HepG2 (cell line): ENCODE measurements around the gene LTC4S. TPM values are rescaled to one million over a fixed set of nuclear protein-coding genes. Genes with fewer than 3 reads are reported as not detected.

Experiments used
- ATF7-NPFF ChIP-seq: sonication (generic); formaldehyde crosslinking; IDR thresholded peaks from 2 replicates; pipeline ENCODE4 v1.8.1; 2023; ENCODE audit warnings: mild to moderate bottlenecking, low read depth, missing genetic modification reagents, moderate library complexity
- ELF3 ChIP-seq: IDR thresholded peaks from 2 replicates; pipeline ENCODE4 v1.6.1; 2016; ENCODE audit warnings: missing genetic modification reagents, missing compliant biosample characterization
- FOXA3 ChIP-seq: IDR thresholded peaks from 2 replicates; pipeline ENCODE4 v1.6.1; 2016; ENCODE audit warnings: missing genetic modification reagents, missing compliant biosample characterization
- HCFC1 ChIP-seq: fragments of 150-350 bp; IDR thresholded peaks from 2 replicates; pipeline ENCODE4 v1.6.1; 2014; ENCODE audit warnings: low read depth, low read length
- HNF4A ChIP-seq: sonication (generic); formaldehyde crosslinking; IDR thresholded peaks from 2 replicates; pipeline ENCODE4 v1.4.0; 2020; ENCODE audit warnings: missing genetic modification reagents
- HOXA3 ChIP-seq: sonication (generic); formaldehyde crosslinking; IDR thresholded peaks from 2 replicates; pipeline ENCODE4 v1.5.0; 2020; ENCODE audit warnings: missing genetic modification reagents
- KLF12 ChIP-seq: sonication (generic); formaldehyde crosslinking; IDR thresholded peaks from 2 replicates; pipeline ENCODE4 v1.4.0; 2020; ENCODE audit warnings: missing genetic modification reagents, borderline replicate concordance
- NFKBIZ ChIP-seq: IDR thresholded peaks from 2 replicates; pipeline ENCODE4 v1.6.1; 2018; ENCODE audit warnings: missing genetic modification reagents, missing compliant biosample characterization
- PHF5A ChIP-seq: IDR thresholded peaks from one replicate; pipeline ENCODE4 v1.6.1; 2018; ENCODE audit warnings: low read depth, missing genetic modification reagents; ENCODE audit not compliant: unreplicated experiment
- SIX1 ChIP-seq: sonication (generic); formaldehyde crosslinking; IDR thresholded peaks from 2 replicates; pipeline ENCODE4 v1.4.0; 2020; ENCODE audit warnings: missing genetic modification reagents, borderline replicate concordance
- SMARCC2 ChIP-seq: fragments of 450-650 bp; IDR thresholded peaks from 2 replicates; pipeline ENCODE4 v1.6.1; 2017; ENCODE audit warnings: antibody characterized with exemption, mild to moderate bottlenecking
- SOX5 ChIP-seq: IDR thresholded peaks from 2 replicates; pipeline ENCODE4 v1.6.1; 2016; ENCODE audit warnings: borderline replicate concordance
- TBX3 ChIP-seq: fragments of 450-650 bp; IDR thresholded peaks from 2 replicates; pipeline ENCODE4 v1.6.1; 2017; ENCODE audit warnings: antibody characterized with exemption, mild to moderate bottlenecking, inconsistent platforms, borderline replicate concordance
- TEAD3 ChIP-seq: optimal IDR thresholded peaks from 2 replicates; pipeline ENCODE3; 2016; ENCODE audit warnings: borderline replicate concordance
- TGIF2 ChIP-seq: IDR thresholded peaks from 2 replicates; pipeline ENCODE4 v1.6.1; 2016; ENCODE audit warnings: control low read depth, missing compliant biosample characterization
- XRCC5 ChIP-seq: fragments of 200-400 bp; formaldehyde crosslinking; optimal IDR thresholded peaks from 2 replicates; pipeline ENCODE3; 2017; ENCODE audit warnings: mild to moderate bottlenecking, low read length
- ZNF136 ChIP-seq: sonication (generic); formaldehyde crosslinking; IDR thresholded peaks from 2 replicates; pipeline ENCODE4 v1.8.1; 2022; ENCODE audit warnings: low read depth, mild to moderate bottlenecking, moderate library complexity, missing genetic modification reagents
- ZNF143 ChIP-seq: sonication (generic); formaldehyde crosslinking; IDR thresholded peaks from 2 replicates; pipeline ENCODE4 v1.4.0; 2020; ENCODE audit warnings: missing genetic modification reagents
- ZNF17 ChIP-seq: sonication (generic); formaldehyde crosslinking; IDR thresholded peaks from 2 replicates; pipeline ENCODE4 v1.5.0; 2020; ENCODE audit warnings: mild to moderate bottlenecking, missing genetic modification reagents
- ZNF230 ChIP-seq: sonication (generic); formaldehyde crosslinking; IDR thresholded peaks from 2 replicates; pipeline ENCODE4 v1.4.0; 2020; ENCODE audit warnings: mild to moderate bottlenecking, missing genetic modification reagents
- ZNF607 ChIP-seq: sonication (generic); formaldehyde crosslinking; IDR thresholded peaks from 2 replicates; pipeline ENCODE4 v1.5.1; 2020; ENCODE audit warnings: missing genetic modification reagents, mild to moderate bottlenecking, borderline replicate concordance
- ZNF614 ChIP-seq: IDR thresholded peaks from 2 replicates; pipeline ENCODE4 v1.6.1; 2018; ENCODE audit warnings: missing biosample characterization, missing genetic modification reagents, inconsistent platforms, borderline replicate concordance
- ZNF660 ChIP-seq: sonication (generic); formaldehyde crosslinking; IDR thresholded peaks from 2 replicates; pipeline ENCODE4 v1.5.1; 2020; ENCODE audit warnings: mild to moderate bottlenecking, low read depth, missing genetic modification reagents, borderline replicate concordance
- ZNF772 ChIP-seq: sonication (generic); formaldehyde crosslinking; IDR thresholded peaks from 2 replicates; pipeline ENCODE4 v1.5.0; 2020; ENCODE audit warnings: mild to moderate bottlenecking, missing genetic modification reagents
- ZNF83 ChIP-seq: sonication (generic); formaldehyde crosslinking; IDR thresholded peaks from 2 replicates; pipeline ENCODE4 v1.4.0; 2020; ENCODE audit warnings: missing genetic modification reagents, mild to moderate bottlenecking, borderline replicate concordance
- polyA plus RNA-seq, 8 experiments: library from polyadenylated mRNA; depleted of rRNA in 3 of 8; stranded (reverse) in 7 of 8; unstranded in 1 of 8; fragments of >200 nt; fragmentation: Illumina TruSeq in 4 of 8; extraction: Trizol in 4 of 8; gene quantifications; 2 replicates each; pipeline versions ENCODE4 v1.2.1 to v1.2.3, GENCODE V29; 2011 to 2016; ENCODE audit warnings: low read depth in 4 of 8, missing spikeins in 1 of 8, mixed read lengths in 1 of 8; ENCODE audit not compliant: insufficient read depth in 1 of 8
- total RNA-seq, 5 experiments: library from RNA; depleted of rRNA; stranded (reverse); fragments of >200 nt; fragmentation: Illumina TruSeq; extraction: Trizol; gene quantifications; 2 replicates each; pipeline ENCODE4 v1.2.3, GENCODE V29; 2016; ENCODE audit warnings: low read depth in 1 of 5
- TF ChIP-seq, protein P1 (sequence below): sonication (generic); formaldehyde crosslinking; IDR thresholded peaks from 2 replicates; pipeline ENCODE4 v1.8.1; 2023; ENCODE audit warnings: mild to moderate bottlenecking, missing genetic modification reagents
- TF ChIP-seq, protein P2 (sequence below): sonication (generic); formaldehyde crosslinking; IDR thresholded peaks from 2 replicates; pipeline ENCODE4 v1.5.0; 2020; ENCODE audit warnings: mild to moderate bottlenecking, missing genetic modification reagents

Gene LTC4S
- total and polyA plus RNA-seq, 2 of the 13 experiments (the other 11 are each of a cell fraction or from before 2014, with no cell fraction given) = 0.35 TPM; not detected in 1

DNA sequence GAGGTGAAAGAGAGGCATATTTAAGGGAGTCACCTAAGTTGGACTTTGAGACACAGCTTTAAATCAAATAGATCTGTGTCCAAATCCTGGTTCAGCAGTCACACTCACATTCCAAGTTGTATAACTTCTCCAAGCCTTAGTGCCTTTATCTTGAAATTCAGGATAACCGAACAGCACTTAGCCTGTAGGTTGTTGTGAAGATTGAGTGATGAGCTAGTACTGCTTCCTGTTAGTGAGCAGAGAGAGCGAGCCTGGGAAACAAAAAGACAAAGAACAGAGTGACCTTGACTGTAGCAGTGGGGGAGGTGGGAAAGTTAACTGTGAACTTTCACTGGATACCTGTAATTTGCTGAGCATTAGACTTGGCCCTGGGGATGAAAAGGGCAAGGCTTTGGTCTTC is 38.8 kb upstream of the LTC4S start (continued):
- TF ChIP-seq ZNF660 (CRISPR knock-in tag) (no peak), SMARCC2 (no peak), ELF3 (peak; percentile 75), NFKBIZ (CRISPR knock-in tag) (no peak), TBX3 (no peak), ATF7-NPFF (CRISPR knock-in tag) (no peak), FOXA3 (CRISPR knock-in tag) (no peak; the same call in 1 of the 2 replicates), ZNF17 (no peak), TGIF2 (no peak), SIX1 (CRISPR knock-in tag) (no peak), ZNF772 (CRISPR knock-in tag) (no peak), SOX5 (CRISPR knock-in tag) (peak; percentile 95), HCFC1 (no peak), HOXA3 (CRISPR knock-in tag) (peak; percentile 38; the same call in 1 of the 2 replicates), ZNF230 (CRISPR knock-in tag) (no peak), ZNF143 (no peak), HNF4A (CRISPR knock-in tag) (peak; percentile 85), ZNF607 (CRISPR knock-in tag) (no peak), PHF5A (CRISPR knock-in tag) (peak; percentile 87), ZNF136 (CRISPR knock-in tag) (no peak), ZNF83 (CRISPR knock-in tag) (no peak), TEAD3 (CRISPR knock-in tag) (peak; percentile 82), ZNF614 (CRISPR knock-in tag) (0 out of 2 replicates have a peak, but pooled peaks have one; percentile 78), KLF12 (CRISPR knock-in tag) (no peak), XRCC5 (no peak)
- TF ChIP-seq, protein P1, sequence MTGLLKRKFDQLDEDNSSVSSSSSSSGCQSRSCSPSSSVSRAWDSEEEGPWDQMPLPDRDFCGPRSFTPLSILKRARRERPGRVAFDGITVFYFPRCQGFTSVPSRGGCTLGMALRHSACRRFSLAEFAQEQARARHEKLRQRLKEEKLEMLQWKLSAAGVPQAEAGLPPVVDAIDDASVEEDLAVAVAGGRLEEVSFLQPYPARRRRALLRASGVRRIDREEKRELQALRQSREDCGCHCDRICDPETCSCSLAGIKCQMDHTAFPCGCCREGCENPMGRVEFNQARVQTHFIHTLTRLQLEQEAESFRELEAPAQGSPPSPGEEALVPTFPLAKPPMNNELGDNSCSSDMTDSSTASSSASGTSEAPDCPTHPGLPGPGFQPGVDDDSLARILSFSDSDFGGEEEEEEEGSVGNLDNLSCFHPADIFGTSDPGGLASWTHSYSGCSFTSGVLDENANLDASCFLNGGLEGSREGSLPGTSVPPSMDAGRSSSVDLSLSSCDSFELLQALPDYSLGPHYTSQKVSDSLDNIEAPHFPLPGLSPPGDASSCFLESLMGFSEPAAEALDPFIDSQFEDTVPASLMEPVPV = no peak
- TF ChIP-seq, protein P2, sequence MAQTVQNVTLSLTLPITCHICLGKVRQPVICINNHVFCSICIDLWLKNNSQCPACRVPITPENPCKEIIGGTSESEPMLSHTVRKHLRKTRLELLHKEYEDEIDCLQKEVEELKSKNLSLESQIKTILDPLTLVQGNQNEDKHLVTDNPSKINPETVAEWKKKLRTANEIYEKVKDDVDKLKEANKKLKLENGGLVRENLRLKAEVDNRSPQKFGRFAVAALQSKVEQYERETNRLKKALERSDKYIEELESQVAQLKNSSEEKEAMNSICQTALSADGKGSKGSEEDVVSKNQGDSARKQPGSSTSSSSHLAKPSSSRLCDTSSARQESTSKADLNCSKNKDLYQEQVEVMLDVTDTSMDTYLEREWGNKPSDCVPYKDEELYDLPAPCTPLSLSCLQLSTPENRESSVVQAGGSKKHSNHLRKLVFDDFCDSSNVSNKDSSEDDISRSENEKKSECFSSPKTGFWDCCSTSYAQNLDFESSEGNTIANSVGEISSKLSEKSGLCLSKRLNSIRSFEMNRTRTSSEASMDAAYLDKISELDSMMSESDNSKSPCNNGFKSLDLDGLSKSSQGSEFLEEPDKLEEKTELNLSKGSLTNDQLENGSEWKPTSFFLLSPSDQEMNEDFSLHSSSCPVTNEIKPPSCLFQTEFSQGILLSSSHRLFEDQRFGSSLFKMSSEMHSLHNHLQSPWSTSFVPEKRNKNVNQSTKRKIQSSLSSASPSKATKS = no peak
